Smooth muscle cell of the umbilical artery (primary cell): ENCODE results near the gene AQP6. TPM values are rescaled to one million over a fixed set of nuclear protein-coding genes. Genes with fewer than 3 reads are reported as not detected.

Experiments
- total RNA-seq: library from RNA; depleted of rRNA; stranded (reverse); fragments of >200 nt; gene quantifications from 2 replicates; pipeline ENCODE4 v1.2.3, GENCODE V29; 2014

AQP6 gene, protein sequence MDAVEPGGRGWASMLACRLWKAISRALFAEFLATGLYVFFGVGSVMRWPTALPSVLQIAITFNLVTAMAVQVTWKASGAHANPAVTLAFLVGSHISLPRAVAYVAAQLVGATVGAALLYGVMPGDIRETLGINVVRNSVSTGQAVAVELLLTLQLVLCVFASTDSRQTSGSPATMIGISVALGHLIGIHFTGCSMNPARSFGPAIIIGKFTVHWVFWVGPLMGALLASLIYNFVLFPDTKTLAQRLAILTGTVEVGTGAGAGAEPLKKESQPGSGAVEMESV
- not detected in 2 replicates for total RNA-seq

GRCh38 chr12:49972641-49973360 lies at the start of gene AQP6:
Gene AQP6, plus strand, starts transcription at chr12:49972947. Its CDS starts 227 bp downstream, at chr12:49973174.

GRCh38 chr12:49950273-49951251 lies 22.2 kb upstream of the AQP6 start, which contains the start of gene AQP2:
Gene AQP2, plus strand, starts transcription at chr12:49950737. Its CDS starts 94 bp downstream, at chr12:49950831.

DNA sequence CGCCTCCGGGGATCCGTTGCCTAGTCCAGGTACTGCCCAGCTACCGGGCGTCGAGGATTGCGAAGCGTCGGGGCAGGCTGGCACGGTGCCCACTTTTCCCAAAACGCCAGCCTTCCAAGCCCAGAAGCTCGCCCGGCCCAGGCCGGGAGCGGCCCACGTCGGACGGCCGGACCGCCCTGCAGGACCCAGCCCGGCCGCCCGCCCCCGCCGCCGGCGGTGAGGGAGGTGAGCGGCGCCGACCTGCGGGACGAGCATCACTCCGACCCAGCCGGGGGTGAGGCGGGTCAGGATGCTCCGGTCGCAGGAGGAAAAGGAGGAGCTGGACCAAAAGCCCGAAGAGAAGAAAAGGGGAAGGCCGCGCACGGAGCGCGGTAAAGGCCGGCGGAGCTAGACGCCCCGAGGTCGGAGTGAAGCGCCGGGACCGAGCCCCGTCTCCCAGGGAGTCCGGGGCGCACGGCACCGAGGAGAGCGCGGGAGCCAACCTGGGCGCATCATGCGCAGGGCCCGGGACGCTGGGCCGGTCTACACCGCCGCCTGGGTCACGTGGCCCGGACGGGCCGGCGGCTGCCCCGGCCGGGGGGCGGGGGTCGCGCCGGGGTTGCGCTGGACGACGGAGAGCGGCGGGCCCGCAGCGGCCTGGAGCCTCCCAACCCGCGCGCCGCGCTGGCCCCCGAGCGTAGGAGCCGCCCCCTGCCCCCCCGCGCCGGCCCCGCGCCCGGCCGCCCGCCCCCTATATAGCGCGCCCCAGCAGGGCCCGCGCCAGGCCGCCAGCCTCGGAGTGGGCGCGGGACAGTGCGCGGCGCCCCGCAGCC lies 11.4 kb upstream of the AQP6 start, which contains the start of gene AQP5:
Gene AQP5, plus strand, starts transcription at position 762 of the 812 bp plus-strand sequence. CDS start 146 bp downstream, outside the sequence.

DNA sequence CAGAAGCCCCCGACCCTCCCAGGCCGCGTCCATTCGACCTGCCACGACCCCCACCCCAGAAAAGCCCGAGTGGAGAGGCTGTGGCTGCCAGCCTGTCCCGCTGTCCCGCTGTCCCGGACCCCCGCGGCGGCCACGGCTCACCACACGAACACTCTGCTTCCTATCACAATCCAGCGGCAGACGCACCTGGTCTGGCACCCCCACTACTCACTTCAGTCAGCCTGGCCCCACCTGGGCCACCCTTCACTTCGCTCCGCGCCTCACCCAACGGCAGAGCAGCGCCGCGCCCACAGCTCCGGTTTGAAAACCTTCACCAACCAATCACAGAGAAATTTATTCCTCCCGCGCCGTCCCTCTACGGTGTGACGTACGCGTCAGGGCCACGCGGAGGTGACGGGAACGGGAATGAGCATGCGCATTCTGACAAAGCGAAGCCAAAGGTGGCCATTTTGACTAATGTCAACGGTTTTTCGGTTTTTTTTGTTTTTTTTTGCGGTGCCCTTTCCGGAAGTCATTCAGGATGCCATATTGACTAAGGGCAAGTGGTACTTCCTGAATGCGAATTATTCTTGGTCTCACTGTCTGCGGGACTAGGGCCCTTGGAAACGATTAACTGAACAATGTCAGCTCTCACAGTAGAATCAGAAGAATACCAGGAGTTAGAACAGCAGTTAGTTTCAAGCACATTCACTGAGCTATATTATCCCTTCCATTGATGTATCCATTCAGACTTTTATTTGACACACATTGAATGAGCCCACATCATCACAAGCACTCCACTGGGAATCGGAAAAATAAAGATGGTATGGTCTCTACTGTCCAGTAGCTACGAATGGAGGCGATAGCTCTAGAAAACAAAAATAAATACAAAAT lies 52.7 kb downstream of the AQP6 start, which contains the start of gene RACGAP1:
Gene RACGAP1, minus strand, starts transcription at position 308 of the 873 bp plus-strand sequence. CDS start 8,779 bp downstream, outside the sequence.

Other genes with a start within 250 kb of the AQP6 start
- 354 and 370 TPM in 2 replicates for gene TMBIM6, start 231.4 kb upstream of the AQP6 start, total RNA-seq
- 25.5 and 27.0 TPM in 2 replicates for gene NCKAP5L, start 144.5 kb upstream of the AQP6 start, total RNA-seq
- 3.2 and 3.9 TPM in 2 replicates for gene BCDIN3D, start 129.8 kb upstream of the AQP6 start, total RNA-seq
- 0.65 and 1.5 TPM in 2 replicates for gene FAIM2, start 69.0 kb upstream of the AQP6 start, total RNA-seq
- gene AQP2, start 22.2 kb upstream of the AQP6 start, total RNA-seq: not detected in 2 replicates
- gene AQP5, start 11.1 kb upstream of the AQP6 start, total RNA-seq: not detected in 2 replicates
- 13.7 and 41.1 TPM in 2 replicates for gene RACGAP1, start 52.5 kb downstream of the AQP6 start, total RNA-seq
- gene ASIC1, start 84.6 kb downstream of the AQP6 start, total RNA-seq: 2.7 and 4.8 TPM in 2 replicates
- gene SMARCD1, start 112.4 kb downstream of the AQP6 start, total RNA-seq: 21.1 and 54.0 TPM in 2 replicates
- not detected in 2 replicates for gene GPD1, start 131.1 kb downstream of the AQP6 start, total RNA-seq
- gene COX14, start 139.3 kb downstream of the AQP6 start, total RNA-seq: 12.5 and 39.5 TPM in 2 replicates
- gene CERS5, start 194.4 kb downstream of the AQP6 start, total RNA-seq: 32.1 and 40.2 TPM in 2 replicates